HL-60 (cell line): ENCODE results near the gene RAMACL.

ENCODE experiments used
- CTCF ChIP-seq: IDR thresholded peaks from one replicate; pipeline ENCODE4 v1.5.1; 2011; ENCODE audit warnings: low read length, control low read depth, inconsistent platforms; ENCODE audit not compliant: insufficient read depth
- GABPA ChIP-seq: IDR thresholded peaks from 2 replicates; pipeline ENCODE4 v1.6.1; 2012; ENCODE audit warnings: low read depth
- POLR2AphosphoS5 ChIP-seq: IDR thresholded peaks from 2 replicates; pipeline ENCODE4 v1.6.1; 2012; ENCODE audit warnings: low read depth
- REST ChIP-seq: IDR thresholded peaks from 2 replicates; pipeline ENCODE4 v1.6.1; 2012; ENCODE audit warnings: low read depth; ENCODE audit not compliant: insufficient replicate concordance
- SPI1 ChIP-seq: IDR thresholded peaks from 2 replicates; pipeline ENCODE4 v1.6.1; 2012; ENCODE audit warnings: low read depth, mild to moderate bottlenecking, borderline replicate concordance

- TF ChIP-seq CTCF = no peak
- no peak for TF ChIP-seq POLR2AphosphoS5
- no peak for TF ChIP-seq REST
- no peak for TF ChIP-seq SPI1
- TF ChIP-seq GABPA = no peak
These were observed 23.8 kb downstream of the RAMACL start for GRCh38 chr6:166562726-166563125.
